K562 (cell line): ENCODE results near the gene SLC17A9. TPM values are rescaled to one million over a fixed set of nuclear protein-coding genes. Genes with fewer than 3 reads are reported as not detected.

Experiments
- ATAC-seq: fragments of 200-7000 bp; cut with Tn5 transposase; 3 replicates; pipeline ENCODE4 v1.9.1; 2020; ENCODE audit warnings: moderate library complexity
- BruUV-seq: library from RNA; stranded (reverse); fragments of 400-500 nt; replicated peaks from 2 replicates; lab custom pipeline; 2021; lab: Mats Ljungman, UMichigan
- CTCF ChIA-PET: fragments of 300-600 bp; formaldehyde crosslinking; extraction: SDS; loops from one replicate; lab custom pipeline; 2021; ENCODE audit warnings: low intra/inter-chr PET ratio; lab: Yijun Ruan, JAX
- POLR2A ChIA-PET: fragments of 300-600, 350-650 bp; sonication (Branson Sonifier 250); formaldehyde crosslinking; extraction: SDS; loops from one replicate; lab custom pipeline; 2021; ENCODE audit warnings: antibody characterized with exemption, inconsistent platforms; lab: Yijun Ruan, JAX
- DNase-seq, 4 experiments: peaks; one replicate each; pipeline versions ENCODE4 v3.0.0 to v3.0.0-alpha.2; 2011 to 2018; ENCODE audit warnings: low spot score in 3 of 4, mixed read lengths in 3 of 4; ENCODE audit errors: extremely low read depth in 1 of 4
- FAIRE-seq: peaks from 2 replicates; lab custom pipeline; 2011; peaks lifted over from hg19 to GRCh38; lab: Jason Lieb, UNC
- H2AFZ ChIP-seq: 2 replicates; pipeline ENCODE4 v1.6.0; 2011; ENCODE audit warnings: low read depth, low read length, control low read depth, inconsistent platforms
- H3K27ac ChIP-seq: fragments of 200-600 bp; 3 replicates; pipeline ENCODE4 v1.8.0; 2011; ENCODE audit warnings: low read depth, mild to moderate bottlenecking, control low read depth, inconsistent platforms, low read length, moderate library complexity, mixed read lengths; ENCODE audit errors: extremely low read depth
- H3K27me3 ChIP-seq, 2 experiments: fragments of 300-600 bp in 1 of 2; 2 replicates in 1 of 2; 3 replicates in 1 of 2; pipeline versions ENCODE4 v1.6.0 to v1.8.0; 2011; ENCODE audit warnings: inconsistent platforms in 2 of 2, low read length in 2 of 2, mild to moderate bottlenecking in 1 of 2, mixed read lengths in 1 of 2, moderate library complexity in 1 of 2; ENCODE audit not compliant: control insufficient read depth in 2 of 2, insufficient read depth in 2 of 2
- H3K36me3 ChIP-seq: fragments of 300-600 bp; 3 replicates; pipeline ENCODE4 v1.8.0; 2011; ENCODE audit warnings: mild to moderate bottlenecking, low read length, inconsistent platforms; ENCODE audit not compliant: control insufficient read depth, insufficient read depth
- H3K4me1 ChIP-seq, 2 experiments: fragments of 200-600 bp in 1 of 2; replicated peaks in 1 of 2; 2 replicates in 1 of 2; 3 replicates in 1 of 2; pipeline versions ENCODE4 v1.5.1 to v1.8.0; 2011; ENCODE audit warnings: inconsistent platforms in 2 of 2, low read length in 2 of 2, mild to moderate bottlenecking in 1 of 2, mixed read lengths in 1 of 2, moderate library complexity in 1 of 2; ENCODE audit not compliant: control insufficient read depth in 2 of 2, insufficient read depth in 2 of 2
- H3K4me2 ChIP-seq: 2 replicates; pipeline ENCODE4 v1.6.1; 2011; ENCODE audit warnings: low read length, control low read depth, inconsistent platforms, mixed read lengths; ENCODE audit not compliant: insufficient read depth
- H3K4me3 ChIP-seq: fragments of 200-600 bp; sonication (generic), shearing (Covaris generic); 2 replicates; pipeline ENCODE4 v1.5.1; 2016; ENCODE audit warnings: control low read depth, inconsistent platforms
- H3K79me2 ChIP-seq: fragments of 200-600 bp; 3 replicates; pipeline ENCODE4 v1.8.0; 2011; ENCODE audit warnings: low read length, inconsistent platforms; ENCODE audit not compliant: control insufficient read depth, insufficient read depth
- H3K9ac ChIP-seq, 2 experiments: 2 replicates each; pipeline versions ENCODE4 v1.6.0 to v1.6.1; 2011; ENCODE audit warnings: low read depth in 2 of 2, low read length in 2 of 2, control low read depth in 1 of 2, inconsistent platforms in 1 of 2, mild to moderate bottlenecking in 1 of 2, mixed read lengths in 1 of 2; ENCODE audit not compliant: insufficient read depth in 1 of 2
- H3K9me1 ChIP-seq: one replicate; pipeline ENCODE4 v1.6.0; 2011; ENCODE audit warnings: inconsistent platforms, mild to moderate bottlenecking, low read length, moderate library complexity; ENCODE audit not compliant: control insufficient read depth, insufficient read depth
- H3K9me3 ChIP-seq: replicated peaks from 2 replicates; pipeline ENCODE4 v1.5.1; 2011; ENCODE audit warnings: low read depth, low read length, inconsistent platforms; ENCODE audit not compliant: control insufficient read depth, insufficient read depth
- H4K20me1 ChIP-seq: replicated peaks from 2 replicates; pipeline ENCODE4 v1.6.1; 2011; ENCODE audit warnings: low read length, inconsistent platforms, mixed read lengths; ENCODE audit not compliant: control insufficient read depth, insufficient read depth
- POLR3G ChIP-seq: IDR thresholded peaks from 2 replicates; pipeline ENCODE4 v1.6.1; 2011; ENCODE audit not compliant: insufficient read length, insufficient replicate concordance; ENCODE audit errors: extremely low read depth
- ZNF232 ChIP-seq: sonication (generic); formaldehyde crosslinking; IDR thresholded peaks from 2 replicates; pipeline ENCODE4 v1.8.0; 2022; ENCODE audit warnings: mild to moderate bottlenecking, missing genetic modification reagents
- ZNF431 ChIP-seq: sonication (generic); formaldehyde crosslinking; IDR thresholded peaks from 2 replicates; pipeline ENCODE4 v1.8.0; 2022; ENCODE audit warnings: mild to moderate bottlenecking, missing genetic modification reagents
- WGBS: fragments of 100-300 bp; shearing (Covaris generic); methylation state at CpG from one replicate; pipeline ENCODE4 v1.1.6; 2016; ENCODE audit warnings: low coverage, mixed read lengths; ENCODE audit not compliant: insufficient coverage; ENCODE audit errors: missing lambda C conversion rate; 5-methylcytosine and 5-hydroxymethylcytosine counted together
- in situ Hi-C: fragments of 300-500 bp; cut with MboI; formaldehyde crosslinking; loops from 4 replicates; pipeline ENCODE4 v1.15.0; 2018; ENCODE audit warnings: inconsistent platforms, mixed read lengths
- intact Hi-C: fragments of 100-400 bp; cut with micrococcal nuclease; formaldehyde crosslinking; loops from 2 replicates; pipeline ENCODE4 v1.14.2; 2022
- polyA plus RNA-seq, 8 experiments: library from polyadenylated mRNA; depleted of rRNA in 4 of 8; stranded (reverse) in 5 of 8; unstranded in 3 of 8; fragments of >200 nt; fragmentation: Nextera tagmentation in 2 of 8; fragmentation: Illumina TruSeq in 1 of 8; extraction: Ambion mirVana in 2 of 8; extraction: Trizol in 1 of 8; gene quantifications; 2 replicates each; pipeline versions ENCODE4 v1.2.1 to v1.2.3, GENCODE V29; 2011 to 2014; ENCODE audit warnings: inconsistent platforms in 1 of 8, missing spikeins in 1 of 8
- total RNA-seq, 7 experiments: library from RNA; depleted of rRNA in 6 of 7; stranded (reverse); fragments of >200 nt in 6 of 7; fragmentation: Illumina TruSeq in 2 of 7; extraction: Trizol in 2 of 7; gene quantifications; 2 replicates each; pipeline versions ENCODE4 v1.2.1 to v1.2.3, GENCODE V29; 2011 to 2021; ENCODE audit warnings: low replicate concordance in 1 of 7
- TF ChIP-seq, protein P1 (sequence below): conservative IDR thresholded peaks from 2 replicates; pipeline ENCODE4 v1.6.1; 2011; ENCODE audit warnings: low read depth, mild to moderate bottlenecking, low read length; ENCODE audit not compliant: control insufficient read depth

Gene SLC17A9
- total and polyA plus RNA-seq, 9 of the 15 experiments (the other 6 are each of a cell fraction or from before 2014, with no cell fraction given) = 0.04 to 0.31 TPM; not detected in 7

DNA sequence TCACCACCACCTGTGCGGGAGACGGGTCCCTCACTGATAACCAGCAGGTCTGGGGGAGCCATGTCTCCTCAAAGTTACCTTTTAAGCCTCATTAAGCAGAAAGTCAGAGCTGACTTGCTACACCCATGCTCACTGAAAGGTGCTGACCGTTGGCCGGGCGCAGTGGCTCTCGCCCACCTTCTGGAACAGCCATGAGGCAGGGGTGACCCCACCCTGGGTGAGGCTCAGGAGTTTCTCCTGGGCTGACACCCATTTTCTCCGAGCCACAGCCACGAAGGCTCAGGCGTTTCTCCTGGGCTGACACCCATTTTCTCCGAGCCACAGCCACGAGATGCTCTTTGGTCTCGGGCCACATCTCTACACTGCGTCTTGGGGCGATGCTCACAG, 44.1 kb downstream of the SLC17A9 start (continued):
- TF ChIP-seq, protein P1, sequence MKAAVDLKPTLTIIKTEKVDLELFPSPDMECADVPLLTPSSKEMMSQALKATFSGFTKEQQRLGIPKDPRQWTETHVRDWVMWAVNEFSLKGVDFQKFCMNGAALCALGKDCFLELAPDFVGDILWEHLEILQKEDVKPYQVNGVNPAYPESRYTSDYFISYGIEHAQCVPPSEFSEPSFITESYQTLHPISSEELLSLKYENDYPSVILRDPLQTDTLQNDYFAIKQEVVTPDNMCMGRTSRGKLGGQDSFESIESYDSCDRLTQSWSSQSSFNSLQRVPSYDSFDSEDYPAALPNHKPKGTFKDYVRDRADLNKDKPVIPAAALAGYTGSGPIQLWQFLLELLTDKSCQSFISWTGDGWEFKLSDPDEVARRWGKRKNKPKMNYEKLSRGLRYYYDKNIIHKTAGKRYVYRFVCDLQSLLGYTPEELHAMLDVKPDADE = no peak
- TF ChIP-seq POLR3G = no peak
- TF ChIP-seq, all 486 proteins: peak for 0

DNA sequence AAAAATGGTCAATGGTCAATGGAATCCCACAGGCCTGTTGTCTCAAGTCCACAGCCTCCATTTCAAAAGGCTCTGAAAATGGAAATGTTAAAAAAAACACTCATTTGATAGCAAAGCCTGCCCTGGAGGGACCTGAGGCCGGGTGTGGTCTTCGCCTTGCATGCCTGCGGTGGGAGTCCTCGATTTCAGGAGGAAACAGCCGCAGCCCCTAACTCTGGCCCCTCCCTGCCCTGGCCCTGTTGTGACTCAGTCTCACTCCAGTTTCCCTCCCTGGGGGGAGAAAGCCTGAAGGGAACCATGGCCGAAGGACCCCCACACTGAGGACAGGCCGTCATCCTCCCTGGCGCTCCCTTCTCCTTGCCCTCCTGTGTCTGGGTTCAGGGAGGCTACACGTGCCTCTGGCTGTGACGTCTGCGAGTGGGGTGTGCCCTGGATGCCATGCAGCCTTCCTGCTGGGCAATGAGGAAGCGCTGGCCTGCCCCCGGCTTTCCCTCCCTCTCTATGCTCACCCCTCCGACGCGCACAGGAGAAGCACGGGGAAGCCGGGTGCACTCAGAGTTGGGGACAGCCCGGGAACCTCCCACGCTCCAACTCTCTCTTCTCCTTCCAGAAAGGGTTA, 45.0 kb downstream of the SLC17A9 start:
- peaks cover 16% of the 10 kb centered on the region for H4K20me1 ChIP-seq
- H3K79me2 ChIP-seq = no peaks in the 10 kb centered on the region
- no peak overlapping the region for H3K4me3 ChIP-seq
- H3K36me3 ChIP-seq = no peaks in the 10 kb centered on the region
- no peaks in the 10 kb centered on the region for H3K9me3 ChIP-seq
- no TSS peak for BruUV-seq
- no peak overlapping the region for H2AFZ ChIP-seq
- DNase-seq = no peak
- no peak overlapping the region for H3K27ac ChIP-seq
- peaks cover 0 to 12% of the 10 kb centered on the region in 2 experiments; a peak in 2 of 5 replicates for H3K4me1 ChIP-seq
- ChIA-PET POLR2A (interaction anchor here (0.6 kb wide), 2 partner anchors 117 to 219 kb away, joined by 3 read pairs; no protein-coding TSS in a partner anchor), CTCF (no interaction called here)
- peaks cover 59 to 87% of the 10 kb centered on the region in 2 experiments; a peak in 4 of 5 replicates for H3K27me3 ChIP-seq
- WGBS = 2% methylated on average over 16 of the region's 20 CpGs
- H3K4me2 ChIP-seq = no peak overlapping the region
- TF ChIP-seq ZNF431 (CRISPR knock-in tag) = no peak
- no peak for TF ChIP-seq ZNF232 (CRISPR knock-in tag)
- H3K9ac ChIP-seq = no peak overlapping the region
- in situ Hi-C loops = no loop called here
- H3K9me1 ChIP-seq = no peaks in the 10 kb centered on the region
- ATAC-seq = no peak
- intact Hi-C loops = no loop called here
- FAIRE-seq = no peak
